GM23248 (cell line): ENCODE data around the gene SERBP1.

Experiments
- EZH2 ChIP-seq: fragments of 200-600 bp; sonication (generic); IDR thresholded peaks from 2 replicates; pipeline ENCODE4 v1.6.1; 2018; ENCODE audit warnings: antibody characterized with exemption, mild to moderate bottlenecking; ENCODE audit not compliant: insufficient read depth, poor library complexity, severe bottlenecking
- EZH2phosphoT487 ChIP-seq: fragments of 200-600 bp; sonication (generic); IDR thresholded peaks from 2 replicates; pipeline ENCODE4 v1.6.1; 2018; ENCODE audit warnings: antibody characterized with exemption, moderate library complexity, mild to moderate bottlenecking, low read depth; ENCODE audit not compliant: insufficient read depth

DNA sequence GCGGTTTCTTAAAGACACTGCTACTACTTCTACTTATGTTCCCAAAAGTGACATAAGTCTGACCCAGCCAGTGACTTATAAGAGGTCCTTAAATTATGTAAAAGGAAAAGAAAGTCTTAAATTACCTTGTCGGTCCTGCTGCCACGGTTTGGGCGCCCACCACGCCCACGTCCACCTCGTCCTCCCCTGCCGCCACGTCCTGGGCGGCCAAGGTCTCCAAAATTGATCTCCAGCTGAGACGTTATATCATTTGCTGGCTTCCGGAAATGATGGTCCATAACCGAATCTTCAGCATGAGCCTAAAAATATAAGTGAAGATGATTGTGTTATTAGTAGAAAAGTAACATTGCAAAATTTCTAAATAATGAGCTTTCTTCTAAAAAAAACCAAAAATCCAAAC, 15.2 kb downstream of the SERBP1 start:
- no peak for TF ChIP-seq EZH2
- TF ChIP-seq EZH2phosphoT487 = no peak
